Omental fat pad (tissue), 4 donors: Measurements from ENCODE around the gene PSMD11. TPM values are rescaled to one million over a fixed set of nuclear protein-coding genes. Genes with fewer than 3 reads are reported as not detected.

Experiments used
- ATAC-seq: fragments of 150-250 bp; one replicate; pipeline ENCODE4 v1.9.1; 2016; ENCODE audit warnings: mild to moderate bottlenecking, moderate library complexity; ENCODE audit not compliant: low FRiP score
- DNase-seq: peaks from one replicate; pipeline ENCODE4 v3.0.0-alpha.2; 2019; ENCODE audit warnings: low spot score
- CTCF ChIP-seq, 3 donors: fragments of 450-650 bp; IDR thresholded peaks; one replicate each; pipeline ENCODE4 v1.5.1; 2016 to 2017; ENCODE audit warnings: antibody characterized with exemption in 3 of 3, mild to moderate bottlenecking in 3 of 3, moderate library complexity in 2 of 3
- small RNA-seq: library from RNA; depleted of rRNA; stranded (forward); fragments of <200 nt; gene quantifications from one replicate; pipeline ENCODE3, GENCODE V24; 2016
- total RNA-seq, 4 donors: library from RNA; depleted of rRNA; stranded (reverse); fragments of >200 nt; gene quantifications; one replicate each; pipeline ENCODE4 v1.1.0, GENCODE V29; 2016

Gene PSMD11
- total RNA-seq, 4 donors from 2014 or later, result 58.2 to 114 (median 67.0) TPM

- no peak for TF ChIP-seq CTCF (IDR thresholded peaks at IDR 0.05)
- no peak for ATAC-seq
- no peak for DNase-seq
Measured at GRCh38 chr17:32525122-32525521, 80.8 kb downstream of the PSMD11 start.

- no peak for TF ChIP-seq CTCF (IDR thresholded peaks at IDR 0.05)
- DNase-seq (no peak), ATAC-seq (no peak)
Measured at GRCh38 chr17:32527146-32527545, 82.8 kb downstream of the PSMD11 start.

- DNase-seq (no peak), ATAC-seq (no peak)
- TF ChIP-seq CTCF (IDR thresholded peaks at IDR 0.05), result no peak
Measured at GRCh38 chr17:32528825-32529224, 84.5 kb downstream of the PSMD11 start.

- no peak for ATAC-seq
- no peak for TF ChIP-seq CTCF (IDR thresholded peaks at IDR 0.05)
Measured at GRCh38 chr17:32529604-32530003, 85.3 kb downstream of the PSMD11 start.

More at GRCh38 chr17:32529604-32530003, 85.3 kb downstream of the PSMD11 start:
- DNase-seq, result no peak

Small RNA genes lying within 50 kb of the gene (small RNA-seq; reads per million reads assigned to genes)
- gene AC005899.2, result not detected
- gene AC005899.6, result not detected
- gene RF00019, result not detected

Other genes with a start within 250 kb of the PSMD11 start
- gene RHBDL3, start 178.7 kb upstream of the PSMD11 start, total RNA-seq, result 1 to 10 TPM in 1 of 4 donors, under 1 TPM in 2, not detected in 1; 0.31 to 1.1 (median 0.37) TPM
- 10 to 100 TPM in 1 of 4 donors, 1 to 10 TPM in 3; 5.3 to 11.0 (median 7.7) TPM for gene C17orf75, start 102.3 kb upstream of the PSMD11 start, total RNA-seq
- gene ZNF207, start 94.4 kb upstream of the PSMD11 start, total RNA-seq, result 100 to 1,000 TPM; 121 to 193 (median 141) TPM
- 1 to 10 TPM; 1.1 to 2.6 (median 1.8) TPM for gene CDK5R1, start 42.5 kb downstream of the PSMD11 start, total RNA-seq